WTC11 (cell line): ENCODE data around the gene BBS2.

Source experiments
- ATF3 ChIP-seq: sonication (generic); formaldehyde crosslinking; conservative IDR thresholded peaks from 2 replicates; pipeline ENCODE4 v1.8.1; 2022; ENCODE audit warnings: mild to moderate bottlenecking, missing genetic modification reagents
- CREB1 ChIP-seq: sonication (generic); formaldehyde crosslinking; IDR thresholded peaks from 2 replicates; pipeline ENCODE4 v1.8.0; 2023; ENCODE audit warnings: mild to moderate bottlenecking, missing genetic modification reagents
- CTCF ChIP-seq: fragments of 200-600 bp; IDR thresholded peaks from 2 replicates; pipeline ENCODE4 v1.8.0; 2022; ENCODE audit warnings: antibody characterized with exemption
- ELF4 ChIP-seq: sonication (generic); formaldehyde crosslinking; IDR thresholded peaks from 2 replicates; pipeline ENCODE4 v1.8.1; 2022; ENCODE audit warnings: low read depth, mild to moderate bottlenecking, moderate library complexity, missing genetic modification reagents
- FOXP4 ChIP-seq: sonication (generic); formaldehyde crosslinking; IDR thresholded peaks from 2 replicates; pipeline ENCODE4 v1.8.0; 2022; ENCODE audit warnings: mild to moderate bottlenecking, missing genetic modification reagents
- JAZF1 ChIP-seq: fragments of 250-450 bp; sonication (Bioruptor Pico); IDR thresholded peaks from 2 replicates; pipeline ENCODE4 v1.9.0; 2021; ENCODE audit warnings: moderate library complexity, mild to moderate bottlenecking, inconsistent platforms
- NR1H2 ChIP-seq: sonication (generic); formaldehyde crosslinking; IDR thresholded peaks from 2 replicates; pipeline ENCODE4 v1.9.0; 2021; ENCODE audit warnings: mild to moderate bottlenecking, moderate library complexity, missing genetic modification reagents
- NR3C1 ChIP-seq: sonication (generic); formaldehyde crosslinking; conservative IDR thresholded peaks from 2 replicates; pipeline ENCODE4 v1.8.1; 2023; ENCODE audit warnings: low read depth, mild to moderate bottlenecking, missing genetic modification reagents

- TF ChIP-seq CTCF (no peak), ELF4 (CRISPR knock-in tag) (no peak), CREB1 (CRISPR knock-in tag) (no peak), FOXP4 (no peak), ATF3 (CRISPR knock-in tag) (no peak), NR1H2 (no peak), NR3C1 (CRISPR knock-in tag) (no peak), JAZF1 (CRISPR knock-in tag) (no peak)
Observed at GRCh38 chr16:56470232-56470631, 49.6 kb downstream of the BBS2 start.
